ENCODE measurements around the gene PPM1K. TPM values are rescaled to one million over a fixed set of nuclear protein-coding genes. Genes with fewer than 3 reads are reported as not detected.

PPM1K gene
- total RNA-seq, 1 donor: 33.9 TPM

GRCh38 chr4:88277711-88278225 is 6.6 kb downstream of the PPM1K start:
- DNase-seq (ENCODE audit: low read depth in 2 of 3, low spot score in 2 of 3): no peak

- DNase-seq (ENCODE audit: low read depth in 2 of 3, low spot score in 2 of 3): peak in 1 of 3 donors; percentile 24
Observed at GRCh38 chr4:88276952-88277710, 7.2 kb downstream of the PPM1K start.

- no peak for DNase-seq (ENCODE audit: low read depth in 2 of 3, low spot score in 2 of 3)
Observed at GRCh38 chr4:88275949-88276515, 8.3 kb downstream of the PPM1K start.

GRCh38 chr4:88275516-88275915 is 8.8 kb downstream of the PPM1K start:
- DNase-seq (ENCODE audit: low read depth in 2 of 3, low spot score in 2 of 3): peak in 1 of 3 donors; percentile 49

GRCh38 chr4:88268913-88269312 is 15.4 kb downstream of the PPM1K start:
- no peak for DNase-seq (ENCODE audit: low read depth in 2 of 3, low spot score in 2 of 3)

GRCh38 chr4:88264336-88264735 is 20.0 kb downstream of the PPM1K start:
- DNase-seq (ENCODE audit: low read depth in 2 of 3, low spot score in 2 of 3): no peak

- no peak for DNase-seq (ENCODE audit: low read depth in 2 of 3, low spot score in 2 of 3)
Observed at GRCh38 chr4:88257726-88258125, 26.6 kb downstream of the PPM1K start.

- DNase-seq (ENCODE audit: low read depth in 2 of 3, low spot score in 2 of 3): no peak
Observed at GRCh38 chr4:88255111-88255510, 29.2 kb downstream of the PPM1K start.

GRCh38 chr4:88251924-88252323 is 32.4 kb downstream of the PPM1K start:
- peak in 2 of 3 donors; percentile 21 to 56 for DNase-seq (ENCODE audit: low read depth in 2 of 3, low spot score in 2 of 3)

- DNase-seq (ENCODE audit: low read depth in 2 of 3, low spot score in 2 of 3): no peak
Observed at GRCh38 chr4:88247148-88247547, 37.2 kb downstream of the PPM1K start.

- DNase-seq (ENCODE audit: low read depth in 2 of 3, low spot score in 2 of 3): no peak
Observed at GRCh38 chr4:88246600-88246999, 37.8 kb downstream of the PPM1K start.

GRCh38 chr4:88244816-88245579 is 39.4 kb downstream of the PPM1K start:
- DNase-seq (ENCODE audit: low read depth in 2 of 3, low spot score in 2 of 3): peak in 1 of 3 donors; percentile 29

- DNase-seq (ENCODE audit: low read depth in 2 of 3, low spot score in 2 of 3): no peak
Observed at GRCh38 chr4:88244056-88244455, 40.3 kb downstream of the PPM1K start.

GRCh38 chr4:88242144-88242543 is 42.2 kb downstream of the PPM1K start:
- DNase-seq (ENCODE audit: low read depth in 2 of 3, low spot score in 2 of 3): no peak

GRCh38 chr4:88240297-88240714 is 44.1 kb downstream of the PPM1K start:
- no peak for DNase-seq (ENCODE audit: low read depth in 2 of 3, low spot score in 2 of 3)

GRCh38 chr4:88230969-88231771 is 53.2 kb downstream of the PPM1K start:
- DNase-seq (ENCODE audit: low read depth in 2 of 3, low spot score in 2 of 3): peak in 1 of 3 donors; percentile 53

- peak in 1 of 3 donors; percentile 24 for DNase-seq (ENCODE audit: low read depth in 2 of 3, low spot score in 2 of 3)
Observed at GRCh38 chr4:88230461-88230891, 53.9 kb downstream of the PPM1K start.

GRCh38 chr4:88227734-88228133 is 56.6 kb downstream of the PPM1K start:
- no peak for DNase-seq (ENCODE audit: low read depth in 2 of 3, low spot score in 2 of 3)

GRCh38 chr4:88226143-88226542 is 58.2 kb downstream of the PPM1K start:
- no peak for DNase-seq (ENCODE audit: low read depth in 2 of 3, low spot score in 2 of 3)
